Nephron progenitor cell (in vitro differentiated cells): ENCODE results near the gene CAMK2D.

Experiments used
- DNase-seq: peaks from one replicate; pipeline ENCODE4 v3.0.0; 2021
- H3K27ac Mint-ChIP-seq: 2 replicates; pipeline ENCODE4 v1.8.0; 2021; ENCODE audit warnings: mild to moderate bottlenecking, moderate library complexity, mixed read lengths
- H3K27me3 Mint-ChIP-seq: 2 replicates; pipeline ENCODE4 v1.8.0; 2021; ENCODE audit warnings: mild to moderate bottlenecking, low read depth, mixed read lengths; ENCODE audit not compliant: poor library complexity
- H3K36me3 Mint-ChIP-seq: 2 replicates; pipeline ENCODE4 v1.8.0; 2021; ENCODE audit warnings: low read depth, mixed read lengths
- H3K4me1 Mint-ChIP-seq: 2 replicates; pipeline ENCODE4 v1.8.0; 2021; ENCODE audit warnings: mixed read lengths
- H3K4me3 Mint-ChIP-seq: 2 replicates; pipeline ENCODE4 v1.8.0; 2021; ENCODE audit warnings: mild to moderate bottlenecking, moderate library complexity, mixed read lengths
- H3K9me3 Mint-ChIP-seq: 2 replicates; pipeline ENCODE4 v1.8.0; 2021; ENCODE audit warnings: mild to moderate bottlenecking, moderate library complexity, mixed read lengths
- TF ChIP-seq, protein P1 (sequence below): fragments of 200-600 bp; sonication (generic); IDR thresholded peaks from 2 replicates; pipeline ENCODE4 v1.5.0; 2021; ENCODE audit warnings: antibody characterized with exemption

CAMK2D gene

GRCh38 chr4:113404841-113405240 lies 356.7 kb downstream of the CAMK2D start:
- TF ChIP-seq, protein P1, sequence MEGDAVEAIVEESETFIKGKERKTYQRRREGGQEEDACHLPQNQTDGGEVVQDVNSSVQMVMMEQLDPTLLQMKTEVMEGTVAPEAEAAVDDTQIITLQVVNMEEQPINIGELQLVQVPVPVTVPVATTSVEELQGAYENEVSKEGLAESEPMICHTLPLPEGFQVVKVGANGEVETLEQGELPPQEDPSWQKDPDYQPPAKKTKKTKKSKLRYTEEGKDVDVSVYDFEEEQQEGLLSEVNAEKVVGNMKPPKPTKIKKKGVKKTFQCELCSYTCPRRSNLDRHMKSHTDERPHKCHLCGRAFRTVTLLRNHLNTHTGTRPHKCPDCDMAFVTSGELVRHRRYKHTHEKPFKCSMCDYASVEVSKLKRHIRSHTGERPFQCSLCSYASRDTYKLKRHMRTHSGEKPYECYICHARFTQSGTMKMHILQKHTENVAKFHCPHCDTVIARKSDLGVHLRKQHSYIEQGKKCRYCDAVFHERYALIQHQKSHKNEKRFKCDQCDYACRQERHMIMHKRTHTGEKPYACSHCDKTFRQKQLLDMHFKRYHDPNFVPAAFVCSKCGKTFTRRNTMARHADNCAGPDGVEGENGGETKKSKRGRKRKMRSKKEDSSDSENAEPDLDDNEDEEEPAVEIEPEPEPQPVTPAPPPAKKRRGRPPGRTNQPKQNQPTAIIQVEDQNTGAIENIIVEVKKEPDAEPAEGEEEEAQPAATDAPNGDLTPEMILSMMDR = no peak
- H3K27ac Mint-ChIP-seq = no peak overlapping the region
- H3K9me3 Mint-ChIP-seq = no peaks in the 10 kb centered on the region
- H3K4me1 Mint-ChIP-seq = no peaks in the 10 kb centered on the region
- DNase-seq = no peak
- H3K36me3 Mint-ChIP-seq = no peaks in the 10 kb centered on the region
- no peak overlapping the region for H3K4me3 Mint-ChIP-seq
- H3K27me3 Mint-ChIP-seq = peaks cover 5% of the 10 kb centered on the region

GRCh38 chr4:113404167-113404571 lies 357.4 kb downstream of the CAMK2D start:
- no peak overlapping the region for H3K27ac Mint-ChIP-seq
- no peaks in the 10 kb centered on the region for H3K36me3 Mint-ChIP-seq
- TF ChIP-seq, protein P1 = no peak
- H3K27me3 Mint-ChIP-seq = peaks cover 5% of the 10 kb centered on the region
- H3K4me1 Mint-ChIP-seq = no peaks in the 10 kb centered on the region
- no peaks in the 10 kb centered on the region for H3K9me3 Mint-ChIP-seq
- no peak for DNase-seq
- no peak overlapping the region for H3K4me3 Mint-ChIP-seq
